Testis (tissue), 2 donors: ENCODE results near the gene NOC3L.

Experiments used
- CTCF ChIP-seq, 3 experiments: fragments of 450-650 bp in 2 of 3; fragments of 200-600 bp in 1 of 3; sonication (generic) in 1 of 3; IDR thresholded peaks; one replicate each; pipeline ENCODE4 v1.5.1; 2016 to 2019; ENCODE audit warnings: antibody characterized with exemption in 3 of 3, mild to moderate bottlenecking in 2 of 3, moderate library complexity in 1 of 3
- POLR2A ChIP-seq: fragments of 450-650 bp; IDR thresholded peaks from one replicate; pipeline ENCODE4 v1.6.1; 2017; ENCODE audit warnings: antibody characterized with exemption, mild to moderate bottlenecking, moderate library complexity

GRCh38 chr10:94316560-94316959 is 46.2 kb downstream of the NOC3L start:
- no peak for TF ChIP-seq CTCF (IDR thresholded peaks at IDR 0.05)
- no peak for TF ChIP-seq POLR2A
